ENCODE data around the gene NYAP2. TPM values are rescaled to one million over a fixed set of nuclear protein-coding genes. Genes with fewer than 3 reads are reported as not detected.

Gene NYAP2
- total RNA-seq, 1 donor from 2014 or later = 0.14 TPM

DNA sequence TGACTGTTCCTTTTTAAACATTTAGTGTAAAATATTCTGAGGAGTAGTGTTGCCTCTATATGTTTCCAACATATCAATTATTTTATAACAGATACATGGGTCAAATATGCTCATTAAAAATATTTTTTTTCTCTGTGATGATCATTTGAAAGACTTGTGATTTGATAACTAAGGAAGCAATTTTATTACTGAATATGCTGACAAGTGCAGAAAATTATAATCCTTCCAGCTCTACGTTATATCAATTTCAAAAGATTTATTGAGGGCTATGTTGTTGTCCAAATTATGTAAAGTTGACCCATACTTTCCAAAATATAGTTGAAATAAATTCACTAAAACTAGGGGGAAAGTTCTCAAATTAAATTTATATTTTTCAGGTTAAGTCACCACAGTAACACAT is 290.6 kb downstream of the NYAP2 start:
- no peak overlapping the region for H3K27ac Mint-ChIP-seq (ENCODE audit: unreplicated experiment)
- Histone ChIP-seq H2AFZ (ENCODE audit: low read depth, low read length) (no peak overlapping the region), H3K27me3 (ENCODE audit: insufficient read depth, low read length) (no peaks in the 10 kb centered on the region), H3K36me3 (ENCODE audit: insufficient read depth, low read length) (no peaks in the 10 kb centered on the region), H3K9me3 (ENCODE audit: insufficient read depth, low read depth, low read length) (no peaks in the 10 kb centered on the region), H3K27ac (ENCODE audit: low read depth, low read length) (no peak overlapping the region), H3K4me3 (ENCODE audit: insufficient read depth, low read depth, low read length) (no peak overlapping the region), H3K9ac (ENCODE audit: low read length) (no peak overlapping the region), H3K4me2 (ENCODE audit: low read length) (no peak overlapping the region), H4K20me1 (ENCODE audit: insufficient read depth, low read length) (no peaks in the 10 kb centered on the region), H3K79me2 (ENCODE audit: insufficient read depth, low read length) (no peaks in the 10 kb centered on the region), H3K4me1 (ENCODE audit: insufficient read depth, low read length) (no peaks in the 10 kb centered on the region)
- no peak overlapping the region for H3K4me3 Mint-ChIP-seq (ENCODE audit: unreplicated experiment)
- FAIRE-seq = no peak
- no peak for DNase-seq (ENCODE audit: low read depth)
- H3K27me3 Mint-ChIP-seq (ENCODE audit: low read depth, unreplicated experiment) = no peaks in the 10 kb centered on the region
- no peaks in the 10 kb centered on the region for H3K9me3 Mint-ChIP-seq (ENCODE audit: unreplicated experiment)
- no peaks in the 10 kb centered on the region for H3K4me1 Mint-ChIP-seq (ENCODE audit: low read depth, unreplicated experiment)
- H3K36me3 Mint-ChIP-seq (ENCODE audit: low read depth, unreplicated experiment) = no peaks in the 10 kb centered on the region
- TF ChIP-seq, protein P1, sequence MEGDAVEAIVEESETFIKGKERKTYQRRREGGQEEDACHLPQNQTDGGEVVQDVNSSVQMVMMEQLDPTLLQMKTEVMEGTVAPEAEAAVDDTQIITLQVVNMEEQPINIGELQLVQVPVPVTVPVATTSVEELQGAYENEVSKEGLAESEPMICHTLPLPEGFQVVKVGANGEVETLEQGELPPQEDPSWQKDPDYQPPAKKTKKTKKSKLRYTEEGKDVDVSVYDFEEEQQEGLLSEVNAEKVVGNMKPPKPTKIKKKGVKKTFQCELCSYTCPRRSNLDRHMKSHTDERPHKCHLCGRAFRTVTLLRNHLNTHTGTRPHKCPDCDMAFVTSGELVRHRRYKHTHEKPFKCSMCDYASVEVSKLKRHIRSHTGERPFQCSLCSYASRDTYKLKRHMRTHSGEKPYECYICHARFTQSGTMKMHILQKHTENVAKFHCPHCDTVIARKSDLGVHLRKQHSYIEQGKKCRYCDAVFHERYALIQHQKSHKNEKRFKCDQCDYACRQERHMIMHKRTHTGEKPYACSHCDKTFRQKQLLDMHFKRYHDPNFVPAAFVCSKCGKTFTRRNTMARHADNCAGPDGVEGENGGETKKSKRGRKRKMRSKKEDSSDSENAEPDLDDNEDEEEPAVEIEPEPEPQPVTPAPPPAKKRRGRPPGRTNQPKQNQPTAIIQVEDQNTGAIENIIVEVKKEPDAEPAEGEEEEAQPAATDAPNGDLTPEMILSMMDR (IDR thresholded peaks at IDR 0.05; ENCODE audit: insufficient read depth, low read depth, low read length) = no peak
- TF ChIP-seq EZH2 (IDR thresholded peaks at IDR 0.05; ENCODE audit: insufficient read depth, low read length) = no peak

- H3K4me1 Mint-ChIP-seq (ENCODE audit: low read depth, unreplicated experiment) = no peaks in the 10 kb centered on the region
- Histone ChIP-seq H3K4me3 (ENCODE audit: insufficient read depth, low read depth, low read length) (no peak overlapping the region), H3K9me3 (ENCODE audit: insufficient read depth, low read depth, low read length) (no peaks in the 10 kb centered on the region), H3K36me3 (ENCODE audit: insufficient read depth, low read length) (no peaks in the 10 kb centered on the region), H3K4me1 (ENCODE audit: insufficient read depth, low read length) (no peaks in the 10 kb centered on the region), H3K79me2 (ENCODE audit: insufficient read depth, low read length) (no peaks in the 10 kb centered on the region), H2AFZ (ENCODE audit: low read depth, low read length) (no peak overlapping the region), H4K20me1 (ENCODE audit: insufficient read depth, low read length) (no peaks in the 10 kb centered on the region), H3K27me3 (ENCODE audit: insufficient read depth, low read length) (no peaks in the 10 kb centered on the region), H3K9ac (ENCODE audit: low read length) (no peak overlapping the region), H3K4me2 (ENCODE audit: low read length) (no peak overlapping the region), H3K27ac (ENCODE audit: low read depth, low read length) (no peak overlapping the region)
- H3K36me3 Mint-ChIP-seq (ENCODE audit: low read depth, unreplicated experiment) = no peaks in the 10 kb centered on the region
- no peak for TF ChIP-seq EZH2 (IDR thresholded peaks at IDR 0.05; ENCODE audit: insufficient read depth, low read length)
- TF ChIP-seq, protein P1 (IDR thresholded peaks at IDR 0.05; ENCODE audit: insufficient read depth, low read depth, low read length) = no peak
- DNase-seq (ENCODE audit: low read depth) (no peak), FAIRE-seq (no peak)
- H3K27ac Mint-ChIP-seq (ENCODE audit: unreplicated experiment) = no peak overlapping the region
- H3K27me3 Mint-ChIP-seq (ENCODE audit: low read depth, unreplicated experiment) = no peaks in the 10 kb centered on the region
- H3K4me3 Mint-ChIP-seq (ENCODE audit: unreplicated experiment) = no peak overlapping the region
- H3K9me3 Mint-ChIP-seq (ENCODE audit: unreplicated experiment) = no peaks in the 10 kb centered on the region
Observed at GRCh38 chr2:225691711-225692110, 292.2 kb downstream of the NYAP2 start.

DNA sequence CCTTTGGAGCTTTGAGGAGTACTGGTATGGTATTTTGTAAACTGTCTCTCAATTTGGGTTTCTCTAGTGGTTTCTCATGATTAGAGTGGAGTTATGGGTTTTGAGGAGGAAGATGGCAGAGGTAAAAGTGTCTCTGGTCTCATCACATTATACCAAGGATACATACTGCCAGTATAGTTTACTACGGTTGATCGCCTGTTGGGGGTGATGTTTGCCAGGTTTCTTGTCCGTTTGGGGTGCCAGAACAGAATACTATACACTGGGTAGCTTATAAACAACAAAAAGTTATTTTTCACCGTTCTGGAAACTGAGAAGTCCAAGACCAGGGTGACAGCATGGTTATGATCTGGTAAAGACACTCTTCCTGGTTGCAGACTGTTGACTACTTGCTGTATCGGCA is 293.7 kb downstream of the NYAP2 start:
- Histone ChIP-seq H2AFZ (ENCODE audit: low read depth, low read length) (no peak overlapping the region), H3K4me1 (ENCODE audit: insufficient read depth, low read length) (no peaks in the 10 kb centered on the region), H3K9ac (ENCODE audit: low read length) (no peak overlapping the region), H3K36me3 (ENCODE audit: insufficient read depth, low read length) (no peaks in the 10 kb centered on the region), H3K79me2 (ENCODE audit: insufficient read depth, low read length) (no peaks in the 10 kb centered on the region), H3K4me3 (ENCODE audit: insufficient read depth, low read depth, low read length) (no peak overlapping the region), H4K20me1 (ENCODE audit: insufficient read depth, low read length) (no peaks in the 10 kb centered on the region), H3K4me2 (ENCODE audit: low read length) (no peak overlapping the region), H3K27ac (ENCODE audit: low read depth, low read length) (no peak overlapping the region), H3K9me3 (ENCODE audit: insufficient read depth, low read depth, low read length) (no peaks in the 10 kb centered on the region), H3K27me3 (ENCODE audit: insufficient read depth, low read length) (no peaks in the 10 kb centered on the region)
- Mint-ChIP-seq H3K9me3 (ENCODE audit: unreplicated experiment) (no peaks in the 10 kb centered on the region), H3K27ac (ENCODE audit: unreplicated experiment) (no peak overlapping the region), H3K27me3 (ENCODE audit: low read depth, unreplicated experiment) (no peaks in the 10 kb centered on the region), H3K4me3 (ENCODE audit: unreplicated experiment) (no peak overlapping the region), H3K36me3 (ENCODE audit: low read depth, unreplicated experiment) (no peaks in the 10 kb centered on the region), H3K4me1 (ENCODE audit: low read depth, unreplicated experiment) (no peaks in the 10 kb centered on the region)
- FAIRE-seq (no peak), DNase-seq (ENCODE audit: low read depth) (no peak)
- TF ChIP-seq, protein P1 (IDR thresholded peaks at IDR 0.05; ENCODE audit: insufficient read depth, low read depth, low read length) = no peak
- no peak for TF ChIP-seq EZH2 (IDR thresholded peaks at IDR 0.05; ENCODE audit: insufficient read depth, low read length)
